ENCODE measurements around the gene SRGAP2C.
"Not testable (repeated sequence)": the region's sequence is repeated elsewhere in the genome, so short reads cannot be mapped to it uniquely, and the experiment has no call there.

GRCh38 chr1:121226295-121226904 is 41.6 kb downstream of the SRGAP2C start:
- not testable (repeated sequence) for TF ChIP-seq CTCF, EZH2phosphoT487 (IDR thresholded peaks at IDR 0.05; ENCODE audit: low read length)
